Activated CD8-positive, alpha-beta memory T cell treated with anti-CD3 and anti-CD28 coated beads for 48 hours (primary cell): Measurements from ENCODE around the gene MAPT.
"Not testable (repeated sequence)": the region's sequence is repeated elsewhere in the genome, so short reads cannot be mapped to it uniquely, and the experiment has no call there.

Experiments used
- DNase-seq, 3 experiments: peaks; one replicate each; pipeline ENCODE4 v3.0.0-alpha.2; 2020; ENCODE audit warnings: low read depth in 2 of 3, low spot score in 2 of 3

MAPT gene

DNA sequence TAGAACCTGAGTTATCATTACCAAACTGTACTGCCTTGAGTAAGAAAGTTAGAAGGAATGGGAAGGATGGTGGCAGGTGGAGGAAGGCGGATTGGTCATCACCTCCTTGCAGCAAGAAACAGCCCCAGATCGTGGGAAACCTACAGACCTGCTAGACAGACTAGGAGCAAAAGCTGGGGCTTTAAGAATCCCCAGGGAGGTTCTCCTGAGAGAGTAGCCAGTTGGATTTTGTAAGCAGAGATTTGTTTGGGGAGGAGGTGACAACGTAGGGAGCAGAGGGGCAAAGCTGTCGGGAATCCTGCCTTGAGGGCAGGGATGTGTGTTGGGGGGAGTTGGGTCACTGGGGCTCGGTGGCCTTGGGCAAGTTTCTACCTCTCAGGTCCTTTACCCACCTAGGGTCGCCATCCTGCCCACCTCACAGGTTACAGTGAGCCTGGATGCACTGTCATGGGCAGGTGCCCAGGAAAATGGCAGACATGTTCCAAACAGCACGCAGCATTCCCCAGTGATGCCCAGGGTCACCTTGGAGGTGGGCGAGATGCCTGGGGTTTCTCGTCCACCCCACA is 55.5 kb downstream of the MAPT start:
- DNase-seq: no peak

DNA sequence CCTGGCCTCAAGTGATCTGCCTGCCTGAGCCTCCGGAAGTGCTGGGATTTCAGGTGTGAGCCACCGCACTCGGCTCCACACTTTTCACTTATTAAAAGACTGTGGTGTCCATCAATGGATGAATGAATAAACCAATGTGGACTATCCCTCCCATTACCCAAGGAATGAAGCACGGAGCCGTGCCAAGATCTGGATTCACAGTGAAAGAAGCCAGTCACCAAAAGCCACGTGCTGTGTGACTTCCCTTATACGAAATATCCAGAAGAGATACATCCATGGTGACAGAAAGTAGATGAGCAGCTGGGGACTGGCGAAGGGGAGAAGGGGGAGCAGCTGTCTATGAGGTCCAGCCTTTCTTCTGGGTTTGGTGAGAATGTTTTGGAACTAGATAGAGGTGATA is 56.5 kb downstream of the MAPT start:
- DNase-seq: no peak

DNA sequence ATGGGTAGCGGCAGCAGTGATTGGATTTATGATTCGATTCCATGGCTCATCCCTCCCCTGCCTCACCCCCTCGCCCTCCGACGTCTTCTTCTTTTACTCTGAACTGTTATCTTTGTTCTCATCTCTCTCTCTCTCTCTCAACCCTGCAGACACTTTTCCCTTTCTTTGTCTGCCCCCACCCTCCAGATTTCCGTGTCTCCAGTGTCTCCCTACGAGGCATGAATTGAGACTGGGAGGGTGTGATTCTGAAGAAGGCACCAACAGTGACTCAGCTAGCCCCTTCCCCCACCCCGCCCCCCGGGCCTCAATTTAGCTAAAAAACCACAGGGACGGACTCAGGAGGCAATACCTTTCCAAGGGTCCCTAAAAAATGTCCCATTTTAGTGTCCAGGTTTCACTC is 57.0 kb downstream of the MAPT start:
- DNase-seq: no peak

DNA sequence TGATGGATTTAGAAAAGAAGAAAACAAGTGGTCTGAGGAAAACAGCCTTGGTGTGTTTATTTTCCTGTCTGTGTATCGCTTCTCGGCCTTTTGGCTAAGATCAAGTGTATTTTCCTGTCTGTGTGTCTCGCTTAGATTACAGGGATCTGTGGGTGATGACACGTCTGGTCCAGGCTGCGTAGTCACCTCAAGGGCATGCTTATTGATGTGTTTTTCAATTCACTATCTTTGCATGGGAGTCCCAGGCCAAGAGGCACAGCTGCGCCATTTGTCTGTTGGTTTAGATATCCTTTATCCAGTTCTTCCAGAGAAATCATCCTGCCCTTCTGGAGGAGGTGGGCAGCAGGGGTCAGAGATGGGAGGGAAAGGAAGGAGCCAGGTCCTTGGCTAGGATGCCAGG is 57.6 kb downstream of the MAPT start:
- no peak for DNase-seq

DNA sequence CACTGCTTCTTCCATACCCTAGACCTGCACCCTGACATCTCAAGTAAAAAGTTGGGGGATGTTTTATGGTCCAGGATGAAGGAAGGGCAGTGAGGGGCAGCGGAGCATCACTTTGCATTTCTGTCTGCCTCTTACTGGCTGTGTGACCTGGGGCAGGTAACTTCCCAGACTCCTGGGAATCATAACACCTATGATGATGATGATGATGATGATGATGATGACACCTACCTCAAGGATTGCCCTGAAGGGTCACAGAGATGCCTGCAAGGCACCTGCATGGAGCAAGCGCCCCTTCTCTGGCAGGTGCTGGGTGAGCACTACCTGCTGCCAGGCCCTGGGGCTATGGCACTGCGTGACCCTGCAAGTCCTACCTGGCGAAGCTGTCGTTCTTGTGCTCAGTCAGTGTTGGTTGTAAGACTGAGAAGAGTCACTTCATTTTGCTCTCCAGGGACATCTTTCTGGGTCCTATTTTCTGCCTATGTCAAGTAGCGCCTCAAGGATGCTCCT is 58.5 kb downstream of the MAPT start:
- no peak for DNase-seq

DNA sequence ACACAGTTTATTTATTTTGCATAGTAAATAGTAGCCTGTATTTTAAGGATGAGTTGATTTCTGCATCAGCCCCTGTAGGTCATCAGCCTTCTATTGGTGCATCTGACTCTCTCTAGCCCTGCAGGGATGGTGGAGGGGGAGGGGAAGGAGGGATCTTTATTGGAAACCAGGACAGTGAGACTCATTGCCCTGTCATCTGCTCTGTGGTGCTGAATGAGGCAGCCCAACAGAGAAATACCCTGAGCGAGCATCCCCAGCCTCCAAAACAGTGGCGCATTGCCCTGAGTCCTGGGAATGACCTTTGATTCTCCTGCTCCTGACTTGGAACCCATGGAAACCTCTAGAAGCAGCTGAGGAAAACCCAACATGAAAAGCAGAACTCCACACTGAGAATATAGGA is 59.2 kb downstream of the MAPT start:
- DNase-seq: no peak

DNA sequence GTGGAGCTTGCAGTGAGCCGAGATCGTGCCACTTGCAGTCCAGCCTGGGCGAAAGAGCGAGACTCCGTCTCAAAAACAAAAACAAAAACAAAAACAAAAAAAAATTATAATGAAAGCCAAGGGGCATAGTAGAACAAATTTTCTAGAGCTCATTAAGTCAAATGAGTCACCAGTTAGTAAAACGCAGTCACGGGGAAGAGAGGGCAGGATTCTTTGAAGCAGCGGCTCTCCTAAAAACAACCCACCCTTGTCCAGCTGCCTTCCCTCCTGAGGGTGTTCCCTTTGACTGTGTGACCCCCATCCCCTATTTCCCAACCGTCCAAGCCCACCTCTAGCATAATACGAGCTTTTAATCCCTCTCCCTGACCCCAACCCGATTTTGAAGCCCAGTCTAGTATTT is 60.6 kb downstream of the MAPT start:
- DNase-seq: no peak

DNA sequence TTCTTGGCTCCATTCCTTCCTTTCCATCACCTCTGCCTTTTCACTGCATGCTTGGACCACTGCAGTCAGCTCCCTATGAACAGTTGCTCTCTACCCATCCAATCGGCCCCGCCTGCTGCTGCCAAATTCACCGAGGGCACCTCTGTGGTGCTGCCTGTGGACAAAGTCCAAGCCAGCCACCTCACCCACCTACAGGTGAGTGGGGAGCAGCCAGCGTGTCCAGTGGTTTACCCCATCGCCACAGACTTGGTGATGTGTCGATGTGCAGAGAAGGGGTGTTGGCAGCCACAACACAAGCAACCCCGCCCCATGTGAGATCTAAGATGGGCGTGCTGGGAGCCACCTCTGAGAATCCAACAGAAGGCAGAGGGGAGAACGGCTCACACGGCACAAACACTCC is 61.0 kb downstream of the MAPT start:
- DNase-seq: no peak

DNA sequence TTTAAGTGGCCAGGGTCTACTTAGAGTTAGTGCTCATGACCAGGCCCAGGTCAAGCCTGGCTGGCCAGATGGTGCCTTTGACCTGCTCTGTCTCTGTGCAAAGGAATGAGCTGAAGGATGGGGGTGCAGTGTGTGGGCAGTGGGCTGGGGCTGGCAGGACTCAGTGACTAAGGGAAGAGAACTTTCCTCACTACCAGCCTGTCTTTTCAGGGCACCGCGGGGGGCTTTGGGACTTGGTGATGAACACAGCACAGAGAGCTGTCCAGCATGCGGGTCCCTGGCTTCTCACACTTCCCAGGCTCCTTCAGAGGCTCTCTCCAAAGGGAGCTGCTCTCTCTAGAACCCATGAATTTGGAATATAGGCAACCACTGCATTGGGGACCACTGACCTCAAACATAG is 61.7 kb downstream of the MAPT start:
- no peak for DNase-seq

DNA sequence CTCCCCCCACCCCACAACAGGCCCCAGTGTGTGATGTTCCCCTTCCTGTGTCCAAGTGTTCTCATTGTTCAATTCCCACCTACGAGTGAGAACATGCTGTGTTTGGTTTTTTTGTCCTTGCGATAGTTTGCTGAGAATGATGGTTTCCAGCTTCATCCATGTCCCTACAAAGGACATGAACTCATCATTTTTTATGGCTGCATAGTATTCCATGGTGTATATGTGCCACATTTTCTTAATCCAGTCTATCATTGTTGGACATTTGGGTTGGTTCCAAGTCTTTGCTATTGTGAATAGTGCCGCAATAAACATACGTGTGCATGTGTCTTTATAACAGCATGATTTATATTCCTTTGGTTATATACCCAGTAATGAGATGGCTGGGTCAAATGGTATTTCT is 62.4 kb downstream of the MAPT start:
- DNase-seq: not testable (repeated sequence)

DNA sequence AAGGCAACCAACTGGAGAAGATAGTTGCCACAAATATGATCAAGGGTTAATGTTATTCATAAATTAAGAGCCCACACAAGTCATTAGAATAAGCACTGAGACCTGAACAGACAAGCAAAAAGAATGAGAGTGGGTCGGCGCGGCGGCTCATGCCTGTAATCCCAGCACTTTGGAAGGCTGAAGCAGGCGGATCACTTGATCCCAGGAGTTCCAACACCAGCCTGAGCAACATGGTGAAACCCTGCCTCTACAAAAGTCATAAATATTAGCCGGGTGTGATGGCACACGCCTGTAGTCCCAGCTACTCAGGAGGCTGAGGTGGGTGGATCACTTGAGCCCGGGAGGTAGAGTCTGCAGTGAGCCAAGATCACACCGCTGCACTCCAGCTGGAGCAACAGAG is 64.0 kb downstream of the MAPT start:
- no peak for DNase-seq

DNA sequence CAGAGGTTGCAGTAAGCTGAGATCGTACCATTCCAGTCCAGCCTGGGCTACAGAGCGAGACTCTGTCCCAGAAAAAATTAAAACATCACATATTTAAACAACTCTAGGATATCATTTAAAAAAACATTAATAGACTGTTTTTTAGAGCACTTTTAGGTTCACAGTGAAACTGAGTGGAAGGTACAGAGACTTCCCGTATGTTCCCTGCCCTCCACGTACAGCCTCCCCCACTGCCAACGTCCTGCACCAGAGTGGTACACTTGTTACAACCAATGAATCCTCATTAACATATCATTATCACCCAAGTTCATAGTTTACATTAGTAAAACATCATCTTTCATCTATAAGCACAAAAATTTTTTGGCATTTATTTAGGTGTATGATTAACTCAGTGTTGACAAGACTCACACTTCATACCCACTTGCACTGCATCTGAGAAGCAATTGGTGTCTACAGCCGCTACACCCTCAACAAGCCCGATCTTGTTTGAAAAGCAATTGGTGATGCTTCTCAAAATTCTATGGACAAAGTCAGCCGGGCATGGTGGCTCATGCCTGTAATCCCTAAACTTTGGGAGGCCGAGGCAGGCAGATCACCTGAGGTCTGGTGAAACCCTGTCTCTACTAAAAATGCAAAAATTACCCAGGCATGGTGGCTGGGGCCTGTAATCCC is 64.8 kb downstream of the MAPT start:
- DNase-seq: no peak

DNA sequence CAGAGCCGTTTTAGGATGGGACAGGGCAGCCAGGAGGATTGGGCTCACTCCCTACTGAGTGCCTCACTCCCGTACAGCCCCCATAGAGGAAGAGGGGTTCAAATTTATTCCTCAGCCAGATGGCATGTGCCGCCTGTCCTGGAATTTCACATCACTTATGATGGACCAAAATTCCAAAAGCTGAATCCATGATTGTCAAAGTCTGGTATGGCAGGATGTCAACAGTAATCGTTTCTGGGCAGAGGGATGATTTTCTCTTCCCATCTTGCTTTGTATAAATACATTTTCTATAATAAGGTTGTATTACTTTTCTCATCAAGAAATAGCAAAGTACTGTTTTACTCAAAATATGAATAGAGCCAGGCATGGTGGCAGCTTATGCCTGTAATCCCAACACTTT is 66.0 kb downstream of the MAPT start:
- DNase-seq: no peak

DNA sequence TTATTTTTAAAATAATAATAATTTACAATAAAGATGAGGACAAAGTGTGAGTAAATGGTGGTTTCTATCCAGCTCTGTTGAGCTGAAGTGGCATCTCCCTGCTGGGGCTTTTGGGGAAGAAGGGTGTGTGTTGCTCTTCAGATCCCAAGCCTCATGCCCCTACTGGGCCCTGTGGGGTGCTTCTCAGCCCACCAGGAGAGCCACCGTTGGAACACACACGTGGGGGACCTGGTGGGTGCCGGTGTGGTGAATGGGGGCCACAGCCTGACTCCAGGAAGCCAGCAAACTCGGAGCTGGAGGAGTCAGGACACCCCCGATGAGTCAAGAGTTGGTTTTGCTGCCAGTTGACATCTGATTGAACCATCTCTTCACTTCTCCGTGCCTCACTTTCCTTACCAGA is 66.9 kb downstream of the MAPT start:
- no peak for DNase-seq

DNA sequence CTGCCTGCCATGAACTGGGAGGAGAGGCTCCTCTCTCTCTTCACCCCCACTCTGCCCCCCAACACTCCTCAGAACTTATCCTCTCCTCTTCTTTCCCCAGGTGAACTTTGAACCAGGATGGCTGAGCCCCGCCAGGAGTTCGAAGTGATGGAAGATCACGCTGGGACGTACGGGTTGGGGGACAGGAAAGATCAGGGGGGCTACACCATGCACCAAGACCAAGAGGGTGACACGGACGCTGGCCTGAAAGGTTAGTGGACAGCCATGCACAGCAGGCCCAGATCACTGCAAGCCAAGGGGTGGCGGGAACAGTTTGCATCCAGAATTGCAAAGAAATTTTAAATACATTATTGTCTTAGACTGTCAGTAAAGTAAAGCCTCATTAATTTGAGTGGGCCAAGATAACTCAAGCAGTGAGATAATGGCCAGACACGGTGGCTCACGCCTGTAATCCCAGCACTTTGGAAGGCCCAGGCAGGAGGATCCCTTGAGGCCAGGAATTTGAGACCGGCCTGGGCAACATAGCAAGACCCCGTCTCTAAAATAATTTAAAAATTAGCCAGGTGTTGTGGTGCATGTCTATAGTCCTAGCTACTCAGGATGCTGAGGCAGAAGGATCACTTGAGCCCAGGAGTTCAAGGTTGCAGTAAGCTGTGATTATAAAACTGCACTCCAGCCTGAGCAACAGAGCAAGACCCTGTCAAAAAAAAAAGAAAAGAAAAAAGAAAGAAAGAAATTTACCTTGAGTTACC is 68.0 kb downstream of the MAPT start:
- DNase-seq: no peak

DNA sequence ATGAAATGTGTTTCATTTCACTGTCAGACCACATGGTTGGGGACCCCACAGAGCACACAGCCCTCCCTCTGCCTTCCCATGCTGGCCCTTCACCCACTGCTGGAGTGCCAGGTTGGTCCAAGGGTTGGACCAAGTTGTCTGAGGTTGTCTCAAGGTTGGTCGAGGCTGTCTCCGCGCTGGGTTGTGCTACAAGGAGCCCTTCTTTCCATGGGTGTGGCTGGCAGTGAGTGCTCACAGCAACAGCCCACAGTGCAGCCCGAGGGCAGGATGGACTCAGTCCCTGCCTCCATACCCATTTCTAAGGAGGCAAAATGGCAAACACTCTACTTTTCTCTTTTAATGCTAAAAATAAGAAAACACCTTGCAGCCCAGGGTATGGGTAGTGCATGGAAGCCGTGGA is 68.9 kb downstream of the MAPT start:
- no peak for DNase-seq

DNA sequence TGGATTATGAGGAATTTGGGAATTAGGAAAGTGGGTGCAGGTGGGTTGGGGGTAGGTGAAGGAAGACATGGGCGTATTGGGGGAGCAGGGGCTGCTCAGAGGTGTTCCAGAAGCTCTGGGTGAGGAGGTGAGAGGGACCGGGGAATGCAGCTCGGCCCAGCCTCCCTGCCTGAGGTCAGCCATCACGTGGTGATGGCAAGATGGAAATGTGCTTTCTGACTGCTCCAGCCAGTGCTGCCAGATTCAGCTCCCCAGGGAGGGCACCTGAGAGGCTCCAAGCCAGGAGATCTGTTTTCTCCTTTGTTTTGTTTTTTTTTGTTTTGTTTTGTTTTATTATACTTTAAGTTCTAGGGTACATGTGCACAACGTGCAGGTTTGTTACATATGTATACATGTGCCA is 69.5 kb downstream of the MAPT start:
- no peak for DNase-seq

DNA sequence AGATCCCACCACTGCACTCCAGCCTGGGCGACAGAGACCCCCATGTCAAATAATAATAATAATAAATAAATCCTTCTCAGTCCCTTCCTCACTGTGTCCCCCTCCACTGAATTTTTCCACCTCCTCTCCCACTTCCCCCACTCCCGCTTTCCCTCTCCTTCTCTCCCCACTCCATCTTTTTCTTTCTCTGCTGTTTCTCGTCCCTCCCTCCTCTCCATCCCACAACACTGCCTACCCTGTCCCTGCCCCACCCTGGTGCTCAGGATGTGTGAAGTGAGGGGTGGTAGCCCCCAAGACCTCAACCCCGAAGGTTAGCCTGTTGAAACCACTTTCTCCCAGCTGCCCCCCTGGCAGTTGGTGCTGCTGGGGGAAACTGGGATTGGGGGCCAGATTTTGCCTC is 70.3 kb downstream of the MAPT start:
- no peak for DNase-seq

DNA sequence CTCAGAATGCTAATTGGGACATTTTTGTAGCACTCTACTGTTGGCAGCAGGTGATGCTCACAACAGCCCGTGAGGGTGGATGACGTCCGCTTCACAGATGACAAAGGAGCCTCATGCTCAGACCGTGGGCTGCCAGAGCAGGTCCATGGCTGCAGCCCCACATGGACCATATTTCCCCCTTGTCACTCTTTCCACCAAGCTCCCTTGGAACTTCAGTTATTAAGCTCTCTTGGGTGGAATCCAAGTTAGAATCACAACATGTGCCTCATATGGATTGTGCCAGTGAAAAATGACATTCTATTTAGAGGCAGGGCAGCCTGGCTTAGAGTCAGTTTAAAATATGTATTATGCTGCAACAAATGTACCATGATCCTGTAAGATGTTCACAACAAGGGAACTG is 71.5 kb downstream of the MAPT start:
- DNase-seq: no peak

DNA sequence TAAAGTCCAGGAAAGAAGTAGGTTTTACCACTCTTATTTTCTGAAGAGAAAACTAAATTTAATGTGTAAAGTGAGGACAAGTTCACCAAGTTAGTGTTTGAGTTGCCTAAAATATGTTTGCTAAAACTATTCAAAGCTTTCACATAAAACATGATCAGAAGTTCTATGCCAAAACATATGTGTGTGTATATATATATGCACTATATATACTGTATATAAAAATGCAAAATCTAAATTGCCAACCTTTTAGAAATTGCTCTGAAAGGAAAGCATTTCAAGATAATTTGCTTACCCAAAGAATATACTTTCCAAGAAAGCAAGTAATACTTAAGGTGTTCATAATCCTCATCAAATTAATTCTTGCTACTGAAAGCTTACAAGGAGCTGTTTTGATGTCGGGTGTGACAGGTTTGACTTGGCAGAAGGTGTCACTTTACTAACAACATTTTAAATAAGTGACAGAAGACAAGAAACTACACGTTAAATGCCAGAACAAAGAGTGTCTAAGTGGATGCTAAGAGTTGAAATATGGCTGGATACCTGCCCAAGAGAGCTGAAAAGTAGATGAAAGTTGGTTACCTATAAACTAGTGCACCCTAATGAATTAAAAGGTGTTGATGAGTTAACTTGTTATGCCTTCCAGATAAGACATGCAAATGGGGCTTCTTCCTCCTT is 72.4 kb downstream of the MAPT start:
- DNase-seq: no peak

DNA sequence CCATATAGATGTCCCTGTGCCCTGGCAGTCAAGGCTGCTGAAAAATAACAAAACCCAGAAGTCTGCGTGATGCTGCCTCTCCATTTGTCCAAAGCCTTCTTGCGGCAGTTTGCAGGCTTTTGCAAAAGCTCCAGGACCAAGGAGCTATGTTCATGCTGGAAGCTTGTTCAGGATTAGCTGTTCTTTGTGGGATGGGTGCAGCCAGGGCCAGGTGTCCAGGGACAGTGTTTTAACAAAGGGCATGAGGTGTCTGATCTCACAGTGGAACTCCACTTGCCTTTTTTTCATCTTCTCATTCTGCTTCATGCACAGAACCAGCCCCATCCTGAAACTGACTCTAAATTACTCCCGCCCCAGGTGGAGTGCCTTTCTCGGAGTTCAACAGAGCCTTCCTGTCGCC is 73.0 kb downstream of the MAPT start:
- no peak for DNase-seq

DNA sequence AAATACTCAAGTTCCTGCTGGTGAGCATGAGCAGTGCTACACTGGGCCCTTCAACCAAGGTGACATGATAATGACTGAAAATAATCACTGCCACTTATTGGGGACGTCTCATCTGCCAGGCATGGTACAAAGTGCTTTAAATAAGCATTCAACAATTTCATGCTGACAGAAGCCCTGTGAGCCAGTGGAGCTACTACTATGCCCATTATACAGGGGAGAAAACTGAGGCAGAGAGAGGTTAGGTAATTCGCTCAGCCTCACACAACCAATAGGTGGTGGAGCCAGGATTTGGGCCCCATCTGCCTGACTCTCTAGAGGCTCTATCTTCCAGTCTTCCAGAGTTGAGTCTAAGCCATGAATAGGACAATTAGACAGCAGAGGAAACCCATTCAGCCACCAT is 74.4 kb downstream of the MAPT start:
- no peak for DNase-seq
